Measurements from ENCODE around the gene SNX8. TPM values are rescaled to one million over a fixed set of nuclear protein-coding genes. Genes with fewer than 3 reads are reported as not detected.
A peak's percentile ranks its signal among the peaks of the same experiment; 100 is the strongest.

The SNX8 gene
- 10 to 100 TPM; 25.0 to 27.9 TPM for total RNA-seq

DNA sequence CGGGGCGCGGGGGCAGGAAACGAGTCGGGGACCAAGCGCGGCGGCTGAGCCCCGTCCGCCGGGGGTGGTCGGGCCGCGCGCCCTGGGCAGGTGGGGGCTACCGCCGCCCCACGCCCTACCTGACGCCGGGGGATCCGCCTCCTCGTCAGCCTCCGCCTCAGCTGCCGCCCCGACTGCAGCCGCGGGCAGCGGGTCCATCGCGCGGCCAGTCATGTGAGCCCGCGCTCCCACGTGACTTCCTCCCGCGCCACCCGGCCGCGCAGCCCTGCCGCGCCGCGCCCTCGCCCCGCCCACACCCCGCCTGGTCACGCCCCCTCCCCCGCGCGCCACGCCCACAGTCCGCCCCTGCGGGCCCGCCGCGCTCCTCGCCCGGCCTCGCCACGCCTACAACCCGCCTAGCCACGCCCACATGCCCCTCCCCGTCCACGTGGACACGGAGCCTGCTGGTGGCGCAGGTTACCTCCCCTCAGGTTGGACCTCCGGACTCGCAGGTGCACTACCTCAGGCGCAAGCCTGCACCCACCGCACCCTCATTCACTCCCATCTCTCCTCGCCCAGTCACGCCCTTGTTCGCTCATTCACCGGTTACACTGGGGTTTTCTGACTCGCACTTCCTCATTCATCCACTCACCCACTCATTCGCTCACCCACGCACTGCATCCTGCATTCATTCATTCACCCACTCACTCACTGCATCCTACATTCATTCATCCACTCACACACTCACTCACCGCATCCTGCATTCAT is at the start of gene SNX8:
TSS of gene SNX8 (minus strand) at position 233 of the 747 bp plus-strand sequence. CDS start at position 213, 20 bp downstream.
- Mint-ChIP-seq H3K4me3 (no peak within 1 kb of the TSS), H3K9me3 (ENCODE audit: low read depth) (no peaks in the 10 kb centered on the region), H3K27ac (peak within 1 kb of the TSS; percentile 75), H3K4me1 (peaks cover 10% of the 10 kb centered on the region), H3K27me3 (no peaks in the 10 kb centered on the region), H3K36me3 (no peaks in the 10 kb centered on the region)
- DNase-seq: peak; percentile 96
- peak; percentile 92 for ATAC-seq
- CTCF ChIA-PET: interaction anchor here (1.2 kb wide), 2 partner anchors 66 to 82 kb away, joined by 3 to 4 read pairs; partner anchors contain the start of gene MAD1L1

DNA sequence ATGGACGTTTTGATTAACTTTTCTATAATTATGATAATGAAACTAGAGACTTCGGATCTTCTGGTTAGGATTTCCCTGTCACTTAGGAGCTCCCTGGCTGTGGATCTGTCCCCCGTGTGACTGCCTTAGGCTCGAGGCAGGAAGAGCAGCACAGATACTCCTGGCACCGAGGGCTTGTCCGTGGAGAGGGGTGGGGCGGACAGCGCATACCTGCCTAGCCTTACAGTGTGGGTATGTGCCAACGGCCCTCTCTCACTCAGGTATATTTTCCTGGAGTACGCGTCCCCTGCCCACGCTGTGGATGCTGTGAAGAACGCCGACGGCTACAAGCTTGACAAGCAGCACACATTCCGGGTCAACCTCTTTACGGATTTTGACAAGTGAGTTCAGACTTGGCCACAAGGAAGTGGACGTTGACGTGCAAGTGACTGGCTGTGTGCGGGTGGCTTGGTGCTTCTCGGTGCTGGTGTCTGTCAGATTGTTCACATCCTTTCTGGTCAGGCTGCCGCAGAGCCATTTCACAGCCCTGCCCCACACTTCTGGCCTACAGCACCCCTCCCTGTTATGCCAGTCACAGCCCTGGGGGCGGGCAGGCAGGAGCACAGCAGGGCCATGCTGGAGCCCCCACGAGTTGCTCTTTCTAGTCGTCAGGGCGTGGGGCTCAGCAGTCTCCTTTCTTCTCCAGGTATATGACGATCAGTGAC is 48.3 kb upstream of the SNX8 start:
- H3K9me3 Mint-ChIP-seq (ENCODE audit: low read depth): no peaks in the 10 kb centered on the region
- ATAC-seq (no peak), DNase-seq (no peak)
- H3K36me3 Mint-ChIP-seq: peaks cover 58% of the 10 kb centered on the region
- H3K27me3 Mint-ChIP-seq: no peaks in the 10 kb centered on the region
- CTCF ChIA-PET: no interaction called here
- no peak overlapping the region for H3K27ac Mint-ChIP-seq
- H3K4me1 Mint-ChIP-seq: peaks cover 6% of the 10 kb centered on the region
- no peak overlapping the region for H3K4me3 Mint-ChIP-seq

- peaks cover 20% of the 10 kb centered on the region for H3K4me1 Mint-ChIP-seq
- no peak overlapping the region for H3K4me3 Mint-ChIP-seq
- ATAC-seq: no peak
- no peaks in the 10 kb centered on the region for H3K9me3 Mint-ChIP-seq (ENCODE audit: low read depth)
- H3K27ac Mint-ChIP-seq: no peak overlapping the region
- no peak for DNase-seq
- CTCF ChIA-PET: no interaction called here
- H3K27me3 Mint-ChIP-seq: no peaks in the 10 kb centered on the region
- peaks cover 49% of the 10 kb centered on the region for H3K36me3 Mint-ChIP-seq
Measured at GRCh38 chr7:2360796-2361195, 46.6 kb upstream of the SNX8 start.

- DNase-seq: no peak
- H3K27me3 Mint-ChIP-seq: no peaks in the 10 kb centered on the region
- H3K4me3 Mint-ChIP-seq: no peak overlapping the region
- H3K4me1 Mint-ChIP-seq: peaks cover 20% of the 10 kb centered on the region
- CTCF ChIA-PET: no interaction called here
- H3K9me3 Mint-ChIP-seq (ENCODE audit: low read depth): no peaks in the 10 kb centered on the region
- ATAC-seq: no peak
- H3K27ac Mint-ChIP-seq: peak overlapping the region; percentile 45
- peaks cover 42% of the 10 kb centered on the region for H3K36me3 Mint-ChIP-seq
Measured at GRCh38 chr7:2359610-2360009, 45.4 kb upstream of the SNX8 start.

- Mint-ChIP-seq H3K4me3 (no peak overlapping the region), H3K27ac (peak overlapping the region; percentile 6), H3K9me3 (ENCODE audit: low read depth) (no peaks in the 10 kb centered on the region), H3K27me3 (no peaks in the 10 kb centered on the region), H3K4me1 (peaks cover 22% of the 10 kb centered on the region), H3K36me3 (peaks cover 39% of the 10 kb centered on the region)
- CTCF ChIA-PET: no interaction called here
- no peak for DNase-seq
- ATAC-seq: no peak
Measured at GRCh38 chr7:2358968-2359527, 44.8 kb upstream of the SNX8 start.

- peak overlapping the region; percentile 1 for H3K4me3 Mint-ChIP-seq
- peaks cover 32% of the 10 kb centered on the region for H3K4me1 Mint-ChIP-seq
- H3K36me3 Mint-ChIP-seq: peaks cover 26% of the 10 kb centered on the region
- no peak for DNase-seq
- CTCF ChIA-PET: interaction anchor here (0.8 to 1.2 kb wide), 2 partner anchors 9 to 74 kb away, joined by 3 to 4 read pairs; no protein-coding TSS in a partner anchor
- H3K27ac Mint-ChIP-seq: peak overlapping the region; percentile 30
- no peak for ATAC-seq
- H3K9me3 Mint-ChIP-seq (ENCODE audit: low read depth): no peaks in the 10 kb centered on the region
- no peaks in the 10 kb centered on the region for H3K27me3 Mint-ChIP-seq
Measured at GRCh38 chr7:2357571-2357970, 43.3 kb upstream of the SNX8 start.

DNA sequence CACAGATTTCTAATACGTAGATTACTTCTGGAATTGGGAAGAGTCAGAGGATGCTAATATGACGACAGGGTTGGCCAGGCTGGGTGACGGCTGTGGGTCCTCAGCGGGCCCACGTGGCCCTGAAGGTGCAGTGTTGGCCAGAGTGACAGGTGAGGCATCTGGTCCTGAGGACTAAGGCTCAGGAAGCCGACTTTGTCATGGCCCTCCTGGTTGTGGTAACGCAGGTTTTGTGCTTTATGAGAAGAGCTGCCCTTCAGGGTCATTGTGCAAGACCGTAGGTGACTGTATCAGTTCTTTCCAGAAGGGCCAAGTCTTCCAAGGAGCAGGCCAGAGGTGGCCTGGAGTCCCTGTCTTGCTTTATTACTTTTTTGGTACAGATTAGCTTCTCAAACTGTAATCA is 42.9 kb upstream of the SNX8 start:
- CTCF ChIA-PET: interaction anchor here (0.8 to 1.2 kb wide), 2 partner anchors 9 to 74 kb away, joined by 3 to 4 read pairs; no protein-coding TSS in a partner anchor

GRCh38 chr7:2355705-2356008 is 41.4 kb upstream of the SNX8 start:
- H3K4me1 Mint-ChIP-seq: peaks cover 33% of the 10 kb centered on the region
- CTCF ChIA-PET: interaction anchor here (0.8 to 1.7 kb wide), 6 partner anchors 10 to 343 kb away, joined by 3 to 7 read pairs (median 3); partner anchors contain the start of gene CHST12
- no peak for ATAC-seq
- no peak for DNase-seq
- no peaks in the 10 kb centered on the region for H3K27me3 Mint-ChIP-seq
- peaks cover 18% of the 10 kb centered on the region for H3K36me3 Mint-ChIP-seq
- H3K9me3 Mint-ChIP-seq (ENCODE audit: low read depth): no peaks in the 10 kb centered on the region
- peak overlapping the region; percentile 80 for H3K4me3 Mint-ChIP-seq
- peak overlapping the region; percentile 83 for H3K27ac Mint-ChIP-seq

More for the DNA sequence above, 42.9 kb upstream of the SNX8 start:
- DNase-seq: no peak
- Mint-ChIP-seq H3K27ac (peak overlapping the region; percentile 32), H3K4me1 (peaks cover 32% of the 10 kb centered on the region), H3K9me3 (ENCODE audit: low read depth) (no peaks in the 10 kb centered on the region), H3K27me3 (no peaks in the 10 kb centered on the region), H3K4me3 (peak overlapping the region; percentile 1), H3K36me3 (peaks cover 22% of the 10 kb centered on the region)
- ATAC-seq: no peak

DNA sequence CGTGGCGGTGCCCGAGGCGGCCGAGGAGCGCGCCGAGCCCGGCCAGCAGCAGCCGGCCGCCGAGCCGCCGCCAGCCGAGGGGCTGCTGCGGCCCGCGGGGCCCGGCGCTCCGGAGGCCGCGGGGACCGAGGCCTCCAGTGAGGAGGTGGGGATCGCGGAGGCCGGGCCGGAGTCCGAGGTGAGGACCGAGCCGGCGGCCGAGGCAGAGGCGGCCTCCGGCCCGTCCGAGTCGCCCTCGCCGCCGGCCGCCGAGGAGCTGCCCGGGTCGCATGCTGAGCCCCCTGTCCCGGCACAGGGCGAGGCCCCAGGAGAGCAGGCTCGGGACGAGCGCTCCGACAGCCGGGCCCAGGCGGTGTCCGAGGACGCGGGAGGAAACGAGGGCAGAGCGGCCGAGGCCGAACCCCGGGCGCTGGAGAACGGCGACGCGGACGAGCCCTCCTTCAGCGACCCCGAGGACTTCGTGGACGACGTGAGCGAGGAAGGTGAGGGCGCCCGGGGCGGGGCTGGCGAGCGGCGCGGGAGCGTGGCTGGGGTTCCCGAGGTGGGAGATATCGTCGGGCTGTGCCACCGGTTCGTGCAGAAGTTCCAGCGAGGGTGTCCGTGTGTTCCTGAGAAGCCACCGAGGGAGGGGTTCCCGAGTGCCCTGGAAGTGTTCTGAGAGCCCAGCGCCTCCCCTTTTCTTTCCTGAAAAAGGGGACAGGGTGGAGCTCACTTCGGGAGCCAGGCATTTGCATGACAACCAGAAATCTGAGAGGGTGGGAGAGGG is 40.9 kb upstream of the SNX8 start:
- peak; percentile 20 for ATAC-seq
- Mint-ChIP-seq H3K4me1 (peaks cover 33% of the 10 kb centered on the region), H3K36me3 (peaks cover 14% of the 10 kb centered on the region), H3K4me3 (peak overlapping the region; percentile 86), H3K9me3 (ENCODE audit: low read depth) (no peaks in the 10 kb centered on the region), H3K27ac (peak overlapping the region; percentile 98), H3K27me3 (no peaks in the 10 kb centered on the region)
- DNase-seq: peak; percentile 51
- CTCF ChIA-PET: interaction anchor here (0.8 to 1.7 kb wide), 8 partner anchors 10 to 343 kb away, joined by 3 to 7 read pairs (median 3); partner anchors contain the start of genes CHST12 and MAD1L1

GRCh38 chr7:2354186-2354938 is 40.1 kb upstream of the SNX8 start, which contains the start of gene EIF3B:
Gene EIF3B (plus strand): TSS chr7:2354827. CDS start chr7:2354922, 95 bp downstream.
- peak; percentile 93 for DNase-seq
- Mint-ChIP-seq H3K4me1 (peaks cover 33% of the 10 kb centered on the region), H3K4me3 (peak within 1 kb of the TSS; percentile 86), H3K27ac (peak within 1 kb of the TSS; percentile 98), H3K27me3 (no peaks in the 10 kb centered on the region), H3K36me3 (peaks cover 14% of the 10 kb centered on the region), H3K9me3 (ENCODE audit: low read depth) (no peaks in the 10 kb centered on the region)
- peak; percentile 92 for ATAC-seq
- CTCF ChIA-PET: interaction anchor here (0.6 to 1.8 kb wide), 10 partner anchors 10 to 776 kb away, joined by 3 to 7 read pairs (median 4); partner anchors contain the start of genes CHST12 and MAD1L1

DNA sequence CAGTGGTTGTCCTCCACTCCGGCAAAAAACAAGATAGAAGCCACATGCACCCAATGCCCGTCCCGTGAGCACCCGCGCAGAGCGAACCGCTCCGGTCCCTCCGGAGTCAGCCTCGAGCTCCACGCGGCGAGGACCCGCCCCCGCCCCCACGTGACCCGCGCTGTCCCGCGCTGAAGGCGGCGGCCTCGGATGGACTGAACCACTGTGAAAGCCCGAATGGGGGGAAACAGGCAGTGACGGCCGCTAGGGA is 39.6 kb upstream of the SNX8 start:
- Mint-ChIP-seq H3K27ac (peak overlapping the region; percentile 98), H3K4me3 (peak overlapping the region; percentile 86), H3K27me3 (no peaks in the 10 kb centered on the region), H3K4me1 (peaks cover 30% of the 10 kb centered on the region), H3K36me3 (peaks cover 11% of the 10 kb centered on the region), H3K9me3 (ENCODE audit: low read depth) (no peaks in the 10 kb centered on the region)
- ATAC-seq (peak; percentile 75), DNase-seq (peak; percentile 94)
- CTCF ChIA-PET: interaction anchor here (0.6 to 1.8 kb wide), 9 partner anchors 10 to 775 kb away, joined by 3 to 7 read pairs (median 4); partner anchors contain the start of genes CHST12 and MAD1L1
